Uterus (tissue), 4 donors: Measurements from ENCODE around the gene ADAMTS2. TPM values are rescaled to one million over a fixed set of nuclear protein-coding genes. Genes with fewer than 3 reads are reported as not detected.
A peak's percentile ranks its signal among the peaks of the same experiment; 100 is the strongest.

Experiments used
- DNase-seq, 2 donors: peaks; one replicate each; pipeline ENCODE4 v3.0.0-alpha.2; 2019 to 2020
- H3K27ac ChIP-seq, 2 donors: fragments of 200-600 bp; sonication (generic); 1 replicate in 1 of 2; 2 replicates in 1 of 2; pipeline ENCODE4 v1.5.1; 2016 to 2018
- H3K27me3 ChIP-seq, 2 donors: fragments of 200-600 bp; sonication (generic); one replicate each; pipeline ENCODE4 v1.5.1; 2018 to 2019; ENCODE audit warnings: control low read depth in 1 of 2
- H3K36me3 ChIP-seq, 2 donors: fragments of 200-600 bp; sonication (generic); one replicate each; pipeline ENCODE4 v1.5.1; 2019; ENCODE audit warnings: control low read depth in 1 of 2
- H3K4me1 ChIP-seq, 2 donors: fragments of 200-600 bp; sonication (generic); one replicate each; pipeline ENCODE4 v1.5.1; 2018 to 2019; ENCODE audit warnings: control low read depth in 1 of 2
- H3K4me3 ChIP-seq, 2 donors: fragments of 200-600 bp; sonication (generic); 1 replicate in 1 of 2; 2 replicates in 1 of 2; pipeline ENCODE4 v1.5.1; 2018 to 2019; ENCODE audit warnings: mild to moderate bottlenecking in 1 of 2
- H3K9me3 ChIP-seq, 2 donors: fragments of 200-600 bp; sonication (generic); one replicate each; pipeline ENCODE4 v1.5.1; 2019; ENCODE audit warnings: control low read depth in 1 of 2
- POLR2A ChIP-seq, 2 donors: fragments of 450-650 bp; IDR thresholded peaks; one replicate each; pipeline ENCODE4 v1.6.1; 2016; ENCODE audit warnings: antibody characterized with exemption in 2 of 2, mild to moderate bottlenecking in 1 of 2, moderate library complexity in 1 of 2
- intact Hi-C: fragments of 100-400 bp; cut with DNase I; formaldehyde crosslinking; loops from one replicate; pipeline ENCODE4 v1.15.1; 2023; ENCODE audit warnings: low total_unique reads
- total RNA-seq, 4 donors: library from RNA; depleted of rRNA in 3 of 4; stranded (reverse); fragments of >200 nt in 3 of 4; gene quantifications; one replicate each; pipeline versions ENCODE4 v1.1.0 to v1.2.4, GENCODE V29; 2014 to 2023
- TF ChIP-seq, protein P1 (sequence below), 4 experiments: fragments of 200-600 bp in 2 of 4; fragments of 450-650 bp in 2 of 4; sonication (generic) in 2 of 4; IDR thresholded peaks; one replicate each; pipeline ENCODE4 v1.5.1; 2016 to 2019; ENCODE audit warnings: antibody characterized with exemption in 4 of 4, mild to moderate bottlenecking in 2 of 4, moderate library complexity in 1 of 4
- donor health status: DM: yes; HTN: yes; CAD: no.

The ADAMTS2 gene
- total RNA-seq, 4 donors from 2014 or later = 4.1 to 97.1 (median 40.3) TPM

DNA sequence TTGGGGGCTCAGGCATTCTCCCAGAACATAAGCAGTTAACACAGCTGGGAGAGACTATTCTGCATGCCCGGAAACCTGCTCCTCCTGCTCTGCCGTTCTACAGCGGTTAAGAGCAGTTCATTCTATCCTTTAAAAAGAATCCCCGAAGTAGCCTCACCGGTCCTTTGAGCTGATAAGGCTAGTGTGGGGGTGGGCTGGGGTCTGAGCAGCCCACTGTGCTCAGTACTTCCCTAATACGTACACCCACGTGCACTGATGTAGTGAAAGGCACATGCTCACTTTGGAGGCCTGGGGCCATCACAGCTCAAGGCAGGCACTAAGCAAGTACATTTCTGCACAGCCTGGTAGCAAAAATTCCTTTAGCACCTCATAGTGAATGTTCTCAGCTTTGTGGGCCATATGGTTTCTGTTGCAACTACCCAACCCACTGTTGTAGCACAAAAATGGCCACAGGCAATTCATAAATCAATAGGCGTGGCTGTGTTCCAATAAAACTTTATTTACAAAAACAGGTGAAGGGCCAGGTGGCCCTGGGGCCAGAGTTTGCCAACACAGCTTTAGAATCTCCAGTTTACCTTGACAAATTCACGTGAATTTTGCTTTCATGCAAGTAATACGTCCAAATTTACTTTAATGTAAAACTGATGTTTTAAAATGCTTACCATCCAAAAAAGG is 148.7 kb downstream of the ADAMTS2 start:
- Histone ChIP-seq H3K36me3 (no peaks in the 10 kb centered on the region), H3K27ac (peak overlapping the region in 1 of 2 donors; percentile 20), H3K9me3 (no peaks in the 10 kb centered on the region), H3K4me3 (no peak overlapping the region), H3K4me1 (no peaks in the 10 kb centered on the region), H3K27me3 (no peaks in the 10 kb centered on the region)
- DNase-seq = no peak
- TF ChIP-seq POLR2A (IDR thresholded peaks at IDR 0.05) = no peak
- intact Hi-C loops = loop anchor here (10.0 kb wide), 1 partner anchor 158 kb away; no protein-coding TSS in a partner anchor

DNA sequence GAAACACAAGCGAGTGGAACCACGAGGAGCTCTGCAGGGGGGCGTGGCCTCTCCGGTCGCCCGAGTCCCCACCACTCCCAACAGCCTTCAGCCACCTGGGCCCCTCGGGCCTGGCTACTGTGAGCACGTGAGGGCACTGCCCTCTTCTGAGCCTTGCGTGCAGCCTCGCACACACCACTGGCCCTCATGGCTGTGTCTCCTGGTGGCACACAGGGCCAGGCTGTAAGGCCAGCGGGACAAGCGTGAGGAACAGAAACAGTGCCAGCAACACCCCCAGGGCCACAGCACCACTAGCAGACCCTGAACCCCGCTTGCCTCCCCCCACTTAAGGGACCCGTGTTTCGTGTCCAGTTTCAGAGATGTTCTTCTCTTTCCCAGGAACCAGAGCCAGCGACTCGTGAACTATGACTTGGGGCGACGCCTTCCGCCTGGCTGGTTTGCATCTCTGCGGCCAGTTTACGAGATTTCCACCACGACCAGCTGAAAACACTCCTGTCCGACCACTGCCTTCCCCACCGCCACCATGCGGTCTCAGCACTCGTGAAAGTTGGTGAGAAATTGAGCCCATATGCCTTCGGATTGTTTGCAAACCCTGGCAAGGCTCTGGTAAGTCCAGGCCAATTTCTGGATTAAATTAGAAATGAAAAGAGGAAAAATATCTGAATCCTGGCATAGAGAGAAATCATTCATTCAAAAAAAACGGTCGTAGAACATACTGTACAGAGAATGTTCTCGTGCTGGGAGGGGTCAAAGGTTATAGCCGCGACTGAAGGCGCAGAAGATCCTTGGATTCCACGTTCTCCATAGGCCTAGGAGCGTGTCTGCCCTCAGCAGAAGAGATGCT is 149.5 kb downstream of the ADAMTS2 start:
- Histone ChIP-seq H3K27ac (peak overlapping the region in 1 of 2 donors; percentile 32), H3K27me3 (no peaks in the 10 kb centered on the region), H3K4me1 (no peaks in the 10 kb centered on the region), H3K4me3 (no peak overlapping the region), H3K9me3 (no peaks in the 10 kb centered on the region), H3K36me3 (no peaks in the 10 kb centered on the region)
- DNase-seq = no peak
- intact Hi-C loops = loop anchor here (10.0 kb wide), 1 partner anchor 159 kb away; no protein-coding TSS in a partner anchor
- TF ChIP-seq, protein P1, sequence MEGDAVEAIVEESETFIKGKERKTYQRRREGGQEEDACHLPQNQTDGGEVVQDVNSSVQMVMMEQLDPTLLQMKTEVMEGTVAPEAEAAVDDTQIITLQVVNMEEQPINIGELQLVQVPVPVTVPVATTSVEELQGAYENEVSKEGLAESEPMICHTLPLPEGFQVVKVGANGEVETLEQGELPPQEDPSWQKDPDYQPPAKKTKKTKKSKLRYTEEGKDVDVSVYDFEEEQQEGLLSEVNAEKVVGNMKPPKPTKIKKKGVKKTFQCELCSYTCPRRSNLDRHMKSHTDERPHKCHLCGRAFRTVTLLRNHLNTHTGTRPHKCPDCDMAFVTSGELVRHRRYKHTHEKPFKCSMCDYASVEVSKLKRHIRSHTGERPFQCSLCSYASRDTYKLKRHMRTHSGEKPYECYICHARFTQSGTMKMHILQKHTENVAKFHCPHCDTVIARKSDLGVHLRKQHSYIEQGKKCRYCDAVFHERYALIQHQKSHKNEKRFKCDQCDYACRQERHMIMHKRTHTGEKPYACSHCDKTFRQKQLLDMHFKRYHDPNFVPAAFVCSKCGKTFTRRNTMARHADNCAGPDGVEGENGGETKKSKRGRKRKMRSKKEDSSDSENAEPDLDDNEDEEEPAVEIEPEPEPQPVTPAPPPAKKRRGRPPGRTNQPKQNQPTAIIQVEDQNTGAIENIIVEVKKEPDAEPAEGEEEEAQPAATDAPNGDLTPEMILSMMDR (IDR thresholded peaks at IDR 0.05) = no peak
- no peak for TF ChIP-seq POLR2A (IDR thresholded peaks at IDR 0.05)

DNA sequence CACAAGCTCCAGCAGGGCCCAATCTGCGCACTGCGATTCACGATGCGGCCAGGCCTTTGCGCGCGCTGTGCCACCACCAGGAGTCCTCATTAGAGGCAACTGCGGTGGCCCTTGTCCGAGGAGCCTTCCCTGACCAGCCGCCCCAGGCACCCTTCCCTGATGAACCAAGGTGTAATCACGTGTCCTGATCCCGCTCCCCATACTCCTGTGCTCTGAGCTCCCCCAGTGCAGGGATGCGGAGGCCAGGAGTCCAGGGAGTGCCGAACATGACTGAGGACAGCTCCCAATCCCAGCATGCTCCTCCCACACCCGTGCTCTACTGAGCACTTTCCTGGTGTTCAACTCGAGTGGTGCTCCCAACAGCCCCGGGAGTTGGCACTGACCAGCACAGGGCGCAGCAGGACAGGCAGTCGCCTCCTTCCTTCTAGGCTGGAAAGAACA is 150.3 kb downstream of the ADAMTS2 start:
- intact Hi-C loops = loop anchor here (10.0 kb wide), 1 partner anchor 160 kb away; no protein-coding TSS in a partner anchor
- DNase-seq = no peak

DNA sequence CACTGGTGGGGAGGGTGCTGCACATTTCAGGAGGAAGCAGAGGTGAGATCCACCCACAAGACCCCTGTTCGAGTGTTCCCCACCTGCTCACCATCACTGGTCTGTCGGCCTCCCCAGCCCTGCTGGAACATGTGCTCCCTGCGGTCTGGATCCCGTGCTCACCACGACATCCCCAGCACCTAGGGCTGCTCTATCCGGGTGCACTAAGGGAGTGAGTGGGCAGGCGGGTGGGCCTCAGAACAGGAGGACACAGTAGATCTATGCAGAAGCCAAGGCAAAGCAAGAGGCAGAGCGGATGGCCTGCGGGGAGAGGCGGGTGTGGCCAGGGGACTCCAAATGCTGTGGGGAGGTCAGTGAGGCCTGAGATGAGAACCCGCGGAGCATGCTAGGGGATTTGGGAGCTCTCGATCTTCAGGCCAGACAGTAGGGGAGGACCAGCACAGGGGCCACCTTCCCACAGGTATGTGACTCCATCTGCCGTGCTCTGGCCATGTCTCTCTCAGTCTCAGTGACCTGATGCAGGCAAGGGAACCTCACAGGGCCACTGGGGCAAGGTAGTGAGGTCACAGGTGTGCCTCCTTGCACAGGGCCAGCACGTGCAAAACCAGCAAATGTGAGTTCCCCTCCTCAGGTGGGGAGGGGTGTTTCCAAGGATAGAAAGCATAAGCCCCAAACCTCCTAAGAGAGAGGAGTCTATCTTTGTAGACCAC is 150.9 kb downstream of the ADAMTS2 start:
- no peak for DNase-seq
- H3K9me3 ChIP-seq = no peaks in the 10 kb centered on the region
- intact Hi-C loops = loop anchor here (10.0 kb wide), 1 partner anchor 160 kb away; no protein-coding TSS in a partner anchor
- H3K27me3 ChIP-seq = no peaks in the 10 kb centered on the region
- H3K4me3 ChIP-seq = no peak overlapping the region
- no peaks in the 10 kb centered on the region for H3K36me3 ChIP-seq
- TF ChIP-seq, protein P1 (IDR thresholded peaks at IDR 0.05) = no peak
- TF ChIP-seq POLR2A (IDR thresholded peaks at IDR 0.05) = no peak
- no peaks in the 10 kb centered on the region for H3K4me1 ChIP-seq
- no peak overlapping the region for H3K27ac ChIP-seq

More for the DNA sequence above, 150.3 kb downstream of the ADAMTS2 start:
- H3K27me3 ChIP-seq = no peaks in the 10 kb centered on the region
- TF ChIP-seq POLR2A (IDR thresholded peaks at IDR 0.05) = no peak
- TF ChIP-seq, protein P1 (IDR thresholded peaks at IDR 0.05) = no peak
- no peaks in the 10 kb centered on the region for H3K4me1 ChIP-seq
- H3K27ac ChIP-seq = no peak overlapping the region
- H3K36me3 ChIP-seq = no peaks in the 10 kb centered on the region
- no peak overlapping the region for H3K4me3 ChIP-seq
- no peaks in the 10 kb centered on the region for H3K9me3 ChIP-seq

DNA sequence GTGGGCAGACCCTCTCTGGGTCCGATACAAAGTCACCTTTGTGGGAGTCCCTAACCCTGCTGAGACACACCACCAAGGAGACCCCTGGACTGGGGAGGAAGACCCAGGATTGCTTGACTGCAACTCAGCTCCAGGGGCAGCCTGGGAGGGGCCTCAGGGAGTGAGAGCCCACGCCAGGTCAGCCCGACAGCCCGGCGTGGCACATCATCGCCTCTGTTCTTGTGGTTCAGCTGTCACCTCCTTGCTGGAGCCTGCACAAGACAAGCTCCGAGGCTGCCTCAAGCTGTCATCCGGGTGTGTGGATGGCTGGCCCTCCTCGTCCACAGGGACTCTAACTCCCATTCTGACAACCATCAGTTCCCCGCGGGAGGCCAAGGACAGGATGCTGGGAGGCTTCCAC is 151.5 kb downstream of the ADAMTS2 start:
- no peaks in the 10 kb centered on the region for H3K36me3 ChIP-seq
- H3K9me3 ChIP-seq = no peaks in the 10 kb centered on the region
- intact Hi-C loops = loop anchor here (10.0 kb wide), 1 partner anchor 161 kb away; no protein-coding TSS in a partner anchor
- TF ChIP-seq, protein P1 (IDR thresholded peaks at IDR 0.05) = no peak
- TF ChIP-seq POLR2A (IDR thresholded peaks at IDR 0.05) = no peak
- no peak overlapping the region for H3K27ac ChIP-seq
- no peaks in the 10 kb centered on the region for H3K27me3 ChIP-seq
- H3K4me3 ChIP-seq = no peak overlapping the region
- no peaks in the 10 kb centered on the region for H3K4me1 ChIP-seq
- DNase-seq = no peak
